Gastroesophageal sphincter (tissue), 3 donors: ENCODE measurements around the gene GSTT2B.
"Not testable (repeated sequence)": the region's sequence is repeated elsewhere in the genome, so short reads cannot be mapped to it uniquely, and the experiment has no call there.

Source experiments
- CTCF ChIP-seq, 4 experiments: fragments of 200-600 bp in 2 of 4; fragments of 450-650 bp in 2 of 4; sonication (generic) in 1 of 4; IDR thresholded peaks; one replicate each; pipeline ENCODE4 v1.5.1; 2017 to 2019; ENCODE audit warnings: antibody characterized with exemption in 4 of 4, mild to moderate bottlenecking in 2 of 4, moderate library complexity in 2 of 4
- EP300 ChIP-seq: sonication (generic); formaldehyde crosslinking; IDR thresholded peaks from one replicate; pipeline ENCODE4 v1.6.1; 2017; ENCODE audit warnings: antibody characterized with exemption, mild to moderate bottlenecking
- POLR2A ChIP-seq, 2 donors: fragments of 450-650 bp; IDR thresholded peaks; one replicate each; pipeline ENCODE4 v1.6.1; 2017; ENCODE audit warnings: antibody characterized with exemption in 2 of 2, mild to moderate bottlenecking in 2 of 2, moderate library complexity in 1 of 2
- POLR2AphosphoS5 ChIP-seq: sonication (generic); formaldehyde crosslinking; IDR thresholded peaks from one replicate; pipeline ENCODE4 v1.6.1; 2017; ENCODE audit warnings: antibody characterized with exemption

DNA sequence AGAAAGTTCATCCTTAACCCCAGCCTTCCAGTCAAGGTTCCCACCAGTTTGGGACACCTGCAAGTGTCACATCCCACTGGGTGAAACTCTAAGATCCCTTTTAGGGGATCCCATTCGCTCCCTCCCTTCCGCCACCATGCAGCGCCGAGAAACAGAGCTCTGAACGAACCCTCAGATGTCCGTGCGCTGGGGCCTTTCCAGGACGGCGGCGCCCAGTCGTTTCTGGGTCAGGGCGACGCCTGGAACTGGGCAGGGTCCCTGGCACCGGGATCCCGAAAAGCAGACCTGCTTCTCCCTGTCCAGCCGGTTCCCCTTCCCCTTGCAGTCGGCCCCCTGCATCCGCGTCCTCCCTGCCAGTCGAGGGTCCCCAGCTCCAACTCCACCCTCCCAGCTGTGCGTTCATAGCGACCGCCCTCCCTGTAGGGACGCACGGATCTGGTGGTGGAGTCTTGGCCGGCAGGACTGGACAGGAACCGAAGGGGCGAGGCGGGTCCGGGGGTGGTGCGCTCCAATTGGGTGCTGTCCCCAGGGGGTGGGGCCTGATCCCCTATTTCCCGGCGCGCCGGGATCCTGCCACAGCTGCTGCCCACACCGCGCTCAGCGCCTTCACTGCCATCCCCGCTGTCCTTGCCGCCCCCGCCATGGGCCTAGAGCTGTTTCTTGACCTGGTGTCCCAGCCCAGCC, 18.7 kb upstream of the GSTT2B start, which contains the start of gene GSTT2:
- not testable (repeated sequence) for TF ChIP-seq CTCF (IDR thresholded peaks at IDR 0.05); POLR2A (IDR thresholded peaks at IDR 0.05); POLR2AphosphoS5; EP300
